GM18868 (cell line): ENCODE measurements around the gene CIT.

Experiments used
- ATAC-seq: cut with Tn5 transposase; IDR thresholded peaks from one replicate; pipeline ENCODE4 v1.9.1; 2021; ENCODE audit warnings: mild to moderate bottlenecking, moderate library complexity; ENCODE audit not compliant: unreplicated experiment

Gene CIT

DNA sequence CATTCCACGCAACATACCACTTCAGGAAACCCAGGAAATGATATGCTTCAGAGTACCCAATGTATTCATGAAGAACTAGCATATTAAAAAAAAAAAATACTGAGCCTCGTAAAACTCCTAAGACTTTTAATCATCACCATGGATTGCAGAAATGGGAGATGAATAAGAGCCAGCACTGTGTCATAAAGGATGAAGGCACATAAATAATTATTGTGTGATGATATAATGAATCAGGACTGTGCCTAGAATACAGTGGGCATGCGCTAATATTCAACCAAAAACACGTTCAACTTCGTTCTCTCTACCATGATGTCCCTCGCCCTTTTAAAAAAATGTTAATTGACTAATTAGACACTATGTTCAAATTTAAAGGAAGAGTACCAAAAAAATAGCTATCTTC lies 68.7 kb downstream of the CIT start:
- ATAC-seq = no peak

DNA sequence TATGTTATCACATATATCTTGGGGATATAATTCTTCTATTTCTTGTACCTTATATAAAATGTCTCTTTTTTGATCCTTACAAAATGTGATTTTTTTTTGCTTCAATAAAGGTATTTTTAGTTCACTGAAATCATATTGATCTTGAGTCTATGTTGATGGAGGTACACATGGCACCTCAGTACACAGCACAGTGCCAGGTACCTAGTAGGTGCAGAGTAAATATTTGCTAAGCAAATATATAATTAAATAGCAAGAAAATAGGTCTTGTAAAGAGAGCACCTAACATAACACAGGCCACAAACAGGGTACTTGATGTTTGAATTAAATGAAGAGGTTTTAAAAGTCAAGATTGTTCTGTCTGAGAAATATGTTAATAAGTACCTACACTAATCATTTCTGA lies 69.7 kb downstream of the CIT start:
- ATAC-seq = no peak

DNA sequence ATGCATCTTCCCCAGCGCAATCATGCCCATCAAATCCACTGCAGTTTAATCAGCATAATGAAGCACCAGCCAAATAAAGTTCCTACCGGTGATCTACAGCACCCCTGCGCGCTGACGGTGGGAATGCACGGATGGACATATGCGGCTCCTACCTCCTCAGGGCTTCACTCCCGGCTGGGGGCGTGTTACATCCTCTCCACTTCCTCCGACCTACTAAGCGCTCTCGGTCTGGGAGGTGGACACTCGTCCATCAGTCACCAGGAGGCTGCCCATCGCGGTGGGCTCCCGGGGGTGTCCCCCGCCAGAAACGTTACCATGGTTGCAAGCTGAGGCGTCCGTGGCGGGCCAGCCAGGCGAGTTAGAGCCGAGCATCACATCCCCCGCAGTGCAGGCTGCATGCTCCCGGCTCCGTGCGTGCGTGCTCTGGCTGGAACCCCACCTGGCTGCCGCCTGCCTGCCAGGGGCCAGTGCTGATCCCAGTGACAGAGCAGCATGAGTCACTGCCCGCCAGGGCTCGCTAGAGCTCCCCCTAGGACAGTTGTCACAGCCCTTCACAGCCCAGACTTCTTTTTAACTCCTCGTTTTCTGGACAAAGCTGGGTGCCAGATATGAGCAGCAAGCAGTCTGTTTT lies 73.0 kb downstream of the CIT start:
- no peak for ATAC-seq

DNA sequence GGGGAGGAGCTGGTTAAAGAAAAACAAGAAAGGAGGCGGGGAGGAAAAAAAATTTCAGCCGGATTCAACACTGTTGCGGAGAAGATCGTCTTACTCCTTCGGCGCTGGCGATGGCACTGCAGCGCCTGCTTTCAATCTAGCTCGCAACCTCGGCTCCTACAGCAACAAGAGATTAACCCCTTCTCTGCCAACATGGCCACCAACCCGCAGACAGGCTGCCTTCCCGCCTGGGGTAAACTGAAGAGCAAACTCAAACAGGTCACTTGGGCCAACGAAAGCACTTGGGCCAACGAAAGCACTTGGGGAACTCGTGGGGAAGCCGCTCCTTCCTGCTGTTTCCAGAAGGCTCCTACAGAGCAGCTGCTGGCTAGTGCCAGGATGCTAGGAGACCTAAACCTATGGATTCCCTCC lies 73.7 kb downstream of the CIT start:
- ATAC-seq = no peak

DNA sequence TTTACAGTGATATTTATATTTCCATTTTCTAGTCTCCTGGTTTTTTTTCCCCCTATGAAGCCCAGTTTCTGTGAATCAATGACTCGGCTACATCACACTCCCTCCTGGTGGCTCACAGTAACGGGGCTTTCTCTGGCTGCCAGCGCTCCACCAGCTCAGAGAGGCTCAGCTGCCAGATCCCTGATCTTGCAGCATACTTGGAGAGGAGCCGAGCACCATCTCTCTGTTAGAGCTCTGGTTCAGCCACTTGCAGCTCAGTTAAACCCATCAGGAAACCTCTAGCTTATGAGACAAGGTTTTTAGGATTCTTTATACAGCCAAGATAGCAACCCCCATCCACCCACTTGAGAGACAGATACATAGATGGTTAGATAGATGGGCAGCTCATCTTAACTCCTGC lies 74.6 kb downstream of the CIT start:
- ATAC-seq = no peak

DNA sequence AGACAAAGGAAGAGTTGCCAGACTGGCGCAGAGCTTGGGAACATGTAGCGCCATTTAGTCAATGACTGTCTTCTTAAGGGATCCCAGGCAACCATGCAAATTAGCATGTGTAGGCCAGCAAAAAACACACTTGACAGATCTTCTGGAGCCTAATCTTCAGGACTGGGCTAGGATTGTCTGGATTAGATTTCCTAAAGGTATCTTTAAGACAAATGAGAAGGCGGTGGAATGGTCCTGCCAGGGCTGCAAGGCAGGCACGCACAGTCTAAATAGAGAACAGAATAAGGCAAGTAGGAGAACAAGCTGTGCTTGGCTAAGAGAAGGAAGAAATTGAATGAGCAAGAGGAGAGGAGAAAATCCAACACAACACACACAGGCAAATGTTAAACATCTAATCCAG lies 80.0 kb downstream of the CIT start:
- no peak for ATAC-seq

DNA sequence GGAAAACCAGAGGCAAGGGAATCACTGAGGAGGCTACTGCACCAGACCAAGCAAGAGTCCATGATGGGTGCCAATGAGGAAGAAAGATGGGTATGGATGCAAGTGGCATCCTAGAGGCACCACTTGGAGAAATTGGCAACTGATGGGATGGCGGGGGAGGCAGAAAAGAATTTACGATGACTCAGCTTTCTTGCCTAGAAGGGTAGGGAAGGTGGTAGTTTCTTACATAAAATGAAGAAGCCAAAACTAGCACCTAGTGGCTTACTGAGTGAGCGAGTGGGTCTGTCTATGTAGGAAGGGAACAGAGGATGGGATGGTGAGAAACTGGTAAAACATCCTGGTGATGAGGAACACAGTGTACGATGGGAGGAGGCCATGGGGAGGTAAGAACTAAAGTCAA lies 80.8 kb downstream of the CIT start:
- no peak for ATAC-seq

DNA sequence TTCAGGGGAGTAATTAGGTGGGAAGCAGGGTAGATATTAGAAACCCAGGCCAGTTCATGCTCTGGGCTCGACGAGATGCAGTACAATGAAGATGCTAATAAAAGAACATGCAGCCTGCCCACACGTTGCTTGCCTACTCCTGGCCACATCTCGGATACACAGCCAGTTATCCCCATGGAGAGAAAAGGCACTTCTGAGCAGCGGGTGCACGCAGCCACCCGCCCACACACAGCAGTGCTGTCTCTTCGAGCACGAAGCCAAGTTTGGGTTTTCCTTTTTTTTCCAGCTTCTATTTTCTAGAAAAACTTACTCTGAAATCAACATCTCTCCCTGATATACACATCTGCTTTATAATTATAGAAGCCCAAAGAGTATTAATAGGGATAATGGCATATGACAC lies 85.7 kb downstream of the CIT start:
- no peak for ATAC-seq

DNA sequence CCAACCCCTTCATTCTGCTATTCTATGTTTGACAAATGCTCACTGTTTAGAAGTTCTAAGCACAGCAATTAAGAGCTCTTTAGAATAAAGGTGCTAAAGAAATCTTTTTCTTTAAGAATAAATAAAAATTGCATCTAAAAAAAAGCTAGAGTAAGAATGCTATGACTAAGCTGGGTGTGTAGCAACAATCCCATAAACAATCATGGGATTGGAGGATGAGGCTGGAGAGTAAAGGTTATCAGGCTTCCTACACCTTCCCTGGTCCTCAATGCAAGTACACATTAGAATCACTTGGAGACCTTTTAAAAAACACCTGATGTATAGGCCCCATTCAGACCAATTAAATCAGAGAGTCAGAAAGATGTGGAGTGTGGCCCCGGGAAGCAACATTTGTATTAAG lies 88.3 kb downstream of the CIT start:
- ATAC-seq = no peak

DNA sequence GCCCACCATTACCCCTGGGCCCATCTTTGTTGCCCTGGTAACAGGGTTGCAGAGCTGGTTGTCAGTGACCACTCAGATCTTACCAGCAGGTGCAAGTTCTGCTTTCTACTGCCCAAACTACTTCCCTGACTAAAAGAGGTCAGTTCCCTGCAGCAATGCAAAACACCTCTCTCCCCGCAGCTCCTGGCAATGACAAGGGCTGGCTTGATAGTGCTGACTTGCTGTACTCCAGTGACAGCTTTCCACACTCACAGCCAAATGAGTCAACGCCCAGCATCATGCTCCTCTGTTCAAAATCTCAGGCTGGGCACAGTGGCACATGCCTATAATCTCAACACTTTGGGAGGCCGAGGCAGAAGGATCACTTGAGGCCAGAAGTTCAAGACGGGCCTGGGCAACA lies 90.6 kb downstream of the CIT start:
- ATAC-seq = no peak

DNA sequence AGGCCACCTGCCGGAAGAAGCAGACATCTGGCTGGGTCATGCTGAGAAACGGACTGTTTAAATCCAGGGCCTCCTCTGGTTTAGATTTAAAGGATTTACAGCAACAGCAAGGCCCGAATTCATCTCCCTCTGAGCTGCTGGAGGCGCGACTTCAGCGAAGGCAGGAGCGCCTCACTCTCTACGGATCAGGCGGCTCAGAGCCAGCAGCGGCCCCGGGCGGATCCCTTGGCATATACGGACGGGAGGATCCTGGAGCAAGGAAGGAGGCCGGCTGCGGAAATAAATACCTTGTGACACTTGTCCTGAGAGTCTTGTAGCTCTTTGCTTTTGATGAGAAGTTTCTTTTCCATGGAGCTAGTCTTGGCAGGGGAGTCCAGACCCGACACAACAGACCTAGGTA lies 92.4 kb downstream of the CIT start:
- ATAC-seq = no peak

DNA sequence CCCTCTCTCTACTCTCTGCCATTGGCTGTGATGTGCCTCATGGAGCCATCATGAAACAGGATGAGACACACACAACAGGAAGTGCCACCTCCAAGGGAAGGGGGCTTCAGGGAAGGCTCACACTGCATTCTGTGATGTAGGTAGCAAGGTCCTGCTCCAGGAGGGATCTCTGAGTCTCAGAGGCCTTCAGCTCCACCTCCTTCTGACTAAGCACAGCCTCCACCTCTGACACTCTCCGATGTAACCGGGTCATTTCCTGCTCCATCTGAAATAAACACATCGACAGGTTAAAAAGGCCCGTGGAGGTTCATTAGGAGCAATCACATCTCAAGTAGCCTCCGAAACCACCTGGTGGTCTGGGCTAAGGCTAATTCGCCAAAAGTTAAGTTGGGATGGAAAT lies 93.3 kb downstream of the CIT start:
- ATAC-seq = no peak

DNA sequence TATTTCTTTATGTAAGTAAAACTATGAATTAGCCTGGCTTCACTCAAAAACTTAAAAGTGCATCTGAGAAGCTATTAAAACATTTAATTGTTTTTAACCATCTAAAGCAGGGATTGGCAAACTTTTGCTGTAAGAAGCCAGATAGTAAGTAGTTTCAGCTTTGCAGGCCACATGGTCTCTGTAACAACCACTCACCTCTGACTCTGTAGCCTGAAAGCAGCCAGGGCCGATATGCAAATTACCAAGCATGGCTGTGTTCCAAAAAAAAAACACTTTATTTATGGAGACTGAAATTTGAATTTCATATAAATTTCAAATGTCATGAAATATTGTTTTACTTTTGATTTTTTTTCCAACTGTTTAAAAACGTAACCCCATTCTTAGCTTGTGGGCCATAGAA lies 95.3 kb downstream of the CIT start:
- ATAC-seq = no peak

DNA sequence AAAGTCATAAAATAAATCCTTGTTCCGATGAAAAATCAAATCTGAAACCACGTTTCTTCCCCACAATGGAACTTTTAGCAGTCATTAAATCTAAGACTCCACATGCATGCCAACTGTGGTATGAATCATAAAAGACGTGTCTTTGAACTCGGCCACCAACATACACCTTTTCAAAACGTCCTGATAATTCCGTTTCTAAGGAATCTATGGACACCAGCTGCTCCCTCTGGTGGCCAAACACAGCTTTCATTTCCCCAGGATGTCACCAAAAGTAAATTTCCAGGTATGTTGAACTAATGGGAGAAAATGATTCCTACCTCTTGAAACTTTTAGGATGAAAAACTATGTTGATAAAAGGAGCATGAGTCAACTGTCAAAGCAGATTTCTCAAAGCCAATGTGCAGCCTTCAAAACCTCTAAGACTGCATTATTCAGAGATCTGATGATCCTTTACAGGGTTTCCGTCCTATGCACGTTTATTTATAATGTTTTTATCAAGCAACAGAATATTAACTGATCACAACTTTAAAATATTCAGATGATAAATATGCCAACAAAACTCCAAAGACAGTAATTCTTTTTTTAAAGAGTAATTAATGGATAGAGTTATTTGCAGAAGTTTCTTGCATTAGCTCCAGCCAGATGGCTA lies 96.2 kb downstream of the CIT start:
- no peak for ATAC-seq

DNA sequence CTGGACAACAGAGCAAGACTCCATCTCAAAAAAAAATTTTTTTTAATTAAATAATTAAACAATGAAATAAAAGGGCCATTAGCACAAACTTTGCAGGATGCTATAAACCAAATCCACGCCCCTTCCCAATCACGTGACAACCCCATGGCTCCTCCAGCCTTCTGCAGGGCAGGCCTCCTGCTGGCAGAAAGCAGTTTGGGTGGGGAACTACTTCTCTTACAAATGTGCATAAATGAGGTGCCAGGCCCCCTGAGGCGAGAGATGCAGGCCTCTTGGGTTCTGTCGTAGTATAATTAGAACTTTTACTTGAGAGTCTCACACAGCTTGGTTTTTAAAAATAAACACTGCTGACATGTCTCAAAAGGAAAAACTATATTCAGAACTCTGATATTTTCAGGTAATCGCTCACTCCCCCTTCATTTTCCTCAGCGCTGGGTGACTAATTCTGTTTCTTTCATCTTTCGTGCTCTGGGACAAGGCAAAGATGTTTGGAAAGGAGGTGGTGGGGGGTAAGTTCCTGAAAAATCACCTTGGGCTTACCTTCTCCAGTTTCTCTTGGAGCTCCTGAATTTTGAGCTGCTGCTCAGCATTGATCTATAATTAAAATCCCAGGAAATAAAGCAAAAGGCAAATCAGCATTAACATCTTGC lies 101.7 kb downstream of the CIT start:
- no peak for ATAC-seq

DNA sequence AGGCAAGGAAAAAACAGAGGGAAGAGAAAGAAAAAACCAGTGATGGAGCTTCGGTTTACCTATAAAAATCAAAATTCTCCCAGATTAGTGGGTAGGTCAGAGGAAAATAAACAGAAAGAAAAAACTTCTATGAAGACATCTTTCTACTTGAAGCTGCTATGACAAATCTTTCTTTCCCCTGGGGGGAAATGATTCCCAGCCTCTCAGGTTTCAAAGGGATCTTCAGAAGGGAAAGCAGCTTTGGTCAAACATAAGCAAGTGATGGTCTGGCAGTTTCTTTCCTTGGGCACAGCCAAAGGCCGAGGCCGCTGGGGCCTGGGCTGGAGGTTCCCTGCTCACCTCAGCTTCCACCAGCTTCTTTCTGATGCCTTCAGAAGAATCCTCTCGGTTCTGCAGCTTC lies 104.7 kb downstream of the CIT start:
- no peak for ATAC-seq

DNA sequence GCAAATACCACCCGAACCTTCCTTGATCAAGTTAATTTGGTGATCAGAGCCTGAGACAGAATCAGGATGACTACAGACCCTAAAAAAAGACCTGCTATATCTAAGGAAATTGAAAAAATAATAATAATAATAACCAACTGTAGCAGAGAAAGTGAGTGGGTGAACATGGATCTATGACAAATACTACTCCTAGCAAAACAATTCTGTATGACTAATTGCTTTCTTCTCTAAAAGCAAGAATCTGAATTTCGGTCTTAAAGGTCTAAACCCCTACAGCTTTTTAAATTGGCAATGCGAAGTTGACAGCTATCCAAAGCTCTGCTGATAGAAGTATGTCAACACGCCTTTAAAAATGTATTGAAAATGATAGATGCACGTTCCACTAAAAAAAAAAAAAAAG lies 107.0 kb downstream of the CIT start:
- no peak for ATAC-seq

DNA sequence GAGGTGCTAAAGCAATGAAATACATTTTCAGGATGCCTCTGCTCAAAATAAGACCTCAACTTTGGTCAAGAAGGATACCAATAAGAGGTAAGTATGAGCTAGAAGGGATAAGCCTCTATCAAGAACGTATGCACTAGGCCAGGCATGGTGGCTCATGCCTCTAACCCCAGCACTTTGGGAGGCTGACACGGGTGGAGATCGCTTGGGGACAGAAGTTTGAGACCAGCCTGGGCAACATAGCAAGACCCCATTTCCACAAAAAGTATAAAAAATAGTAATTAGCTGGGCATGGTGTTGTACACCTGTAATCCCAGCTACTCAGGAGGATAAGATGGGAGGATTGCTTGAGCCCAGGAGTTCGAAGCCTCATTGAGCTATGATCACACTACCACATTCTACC lies 114.5 kb downstream of the CIT start:
- no peak for ATAC-seq

DNA sequence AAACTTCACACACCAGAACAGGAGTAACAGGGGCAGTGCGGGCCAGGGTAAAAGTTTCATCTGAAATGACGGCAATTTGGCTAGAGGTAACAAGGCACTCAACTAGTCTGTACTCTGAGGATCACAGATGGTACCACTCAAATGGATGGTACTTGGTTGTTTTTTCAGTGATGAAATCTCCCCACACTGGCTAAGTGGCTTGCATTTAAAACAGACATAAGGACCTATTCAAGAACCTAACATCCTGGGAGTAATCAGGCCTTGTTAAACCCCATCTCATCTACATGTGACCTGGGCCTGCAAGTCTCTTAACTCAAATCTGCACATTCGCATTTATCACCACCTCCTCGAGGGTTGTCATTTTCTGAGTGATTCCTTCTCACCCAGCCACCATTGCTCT lies 118.4 kb downstream of the CIT start:
- ATAC-seq = no peak

DNA sequence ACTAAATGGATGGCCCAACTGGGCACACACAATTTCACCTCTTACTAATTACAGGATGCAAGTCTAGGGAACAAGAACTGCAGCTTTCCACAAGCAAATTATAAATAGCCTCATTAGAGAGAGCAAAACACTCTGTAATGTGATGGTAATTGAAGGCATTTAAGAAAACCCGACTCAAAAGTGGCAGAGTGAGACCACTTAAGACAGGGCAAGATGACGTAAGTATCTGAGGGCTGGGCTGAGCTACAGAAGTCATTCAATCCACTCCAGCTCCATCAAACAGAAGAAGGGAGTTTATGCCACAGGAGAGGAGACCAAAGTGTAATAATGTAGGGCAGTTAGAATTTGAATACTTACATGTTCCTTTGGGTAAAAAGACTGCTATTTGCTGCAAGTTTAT lies 118.9 kb downstream of the CIT start:
- ATAC-seq = no peak

DNA sequence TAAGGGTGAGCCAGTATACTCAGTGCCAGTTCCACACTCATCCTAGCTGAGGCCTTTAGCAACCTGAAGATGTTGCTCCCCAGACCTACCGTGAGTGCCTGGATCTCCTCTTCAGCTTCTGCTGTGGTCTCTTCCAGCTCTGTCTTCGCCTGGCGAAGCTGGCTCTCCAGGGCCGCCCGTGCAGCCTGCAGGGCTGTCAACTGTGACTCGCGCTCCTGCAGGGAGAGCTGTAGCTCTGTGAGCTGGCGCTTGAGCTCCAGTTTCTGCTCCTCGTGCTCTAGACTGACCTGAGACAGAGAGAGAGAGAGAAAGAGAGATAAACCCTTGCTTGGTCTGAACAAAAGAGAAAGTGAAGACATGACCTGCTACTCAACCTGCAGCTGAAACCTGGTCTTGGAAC lies 125.2 kb downstream of the CIT start:
- no peak for ATAC-seq

DNA sequence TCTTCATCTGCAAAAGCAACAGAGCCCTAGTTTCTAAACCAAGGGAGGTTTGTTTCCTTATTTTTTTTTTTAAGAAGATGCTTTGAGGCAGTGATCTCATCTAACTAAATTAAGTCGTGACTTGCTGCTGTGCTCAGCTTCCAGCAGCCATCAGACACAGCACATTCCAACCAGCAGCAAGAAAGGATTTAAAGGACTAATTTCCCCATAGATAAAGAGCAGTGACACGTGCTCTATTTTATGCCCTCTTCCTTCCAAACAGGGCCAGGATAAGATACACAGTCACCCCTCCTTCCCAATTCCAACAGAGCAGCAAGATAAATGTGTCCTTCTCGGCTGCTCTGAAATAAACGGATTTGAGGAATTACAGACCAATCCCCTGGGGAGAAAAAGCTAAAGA lies 127.5 kb downstream of the CIT start:
- no peak for ATAC-seq

DNA sequence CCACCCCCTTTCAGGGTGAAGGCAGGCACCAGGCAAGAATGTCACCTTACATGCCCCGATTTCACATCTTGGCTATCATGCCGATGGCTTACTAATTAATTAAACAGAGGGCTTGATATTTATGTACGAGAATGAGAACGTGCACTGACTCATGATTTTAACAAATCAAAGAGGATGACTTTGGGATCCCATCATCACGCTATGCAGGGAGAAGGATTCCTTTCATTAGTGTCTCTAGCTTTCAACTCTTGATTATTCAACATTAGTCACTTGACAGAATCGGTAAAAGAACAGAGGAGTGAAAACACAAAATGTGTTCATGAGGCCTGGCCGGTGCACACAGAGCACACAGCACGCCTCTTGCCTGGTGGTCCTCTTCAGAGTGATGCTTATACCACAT lies 128.6 kb downstream of the CIT start:
- no peak for ATAC-seq
